CD4-positive, alpha-beta memory T cell (primary cell): ENCODE measurements around the gene AKT1S1. TPM values are rescaled to one million over a fixed set of nuclear protein-coding genes. Genes with fewer than 3 reads are reported as not detected.

ENCODE experiments used
- CTCF ChIA-PET: fragments of 350-600 bp; sonication (Branson Sonifier 250); formaldehyde crosslinking; loops from one replicate; lab custom pipeline; 2021; ENCODE audit warnings: inconsistent platforms; ENCODE audit not compliant: partially characterized antibody; lab: Charles Lee
- POLR2A ChIA-PET: fragments of 350-600 bp; sonication (Branson Sonifier 250); formaldehyde crosslinking; loops from one replicate; lab custom pipeline; 2021; ENCODE audit not compliant: partially characterized antibody; lab: Charles Lee
- DNase-seq, 5 donors: peaks; one replicate each; pipeline versions ENCODE4 v3.0.0 to v3.0.0-alpha.2; 2020 to 2022; ENCODE audit warnings: mixed read lengths in 1 of 5
- H3K27ac ChIP-seq: one replicate; pipeline ENCODE4 v1.7.0; 2013; ENCODE audit warnings: low read depth, low read length
- H3K27me3 ChIP-seq: 2 replicates; pipeline ENCODE4 v1.7.0; 2013; ENCODE audit warnings: mild to moderate bottlenecking, low read length, moderate library complexity; ENCODE audit not compliant: insufficient read depth
- H3K36me3 ChIP-seq: 2 replicates; pipeline ENCODE4 v1.7.0; 2013; ENCODE audit warnings: mild to moderate bottlenecking, low read length, moderate library complexity; ENCODE audit not compliant: insufficient read depth
- H3K4me1 ChIP-seq: 2 replicates; pipeline ENCODE4 v1.7.0; 2013; ENCODE audit warnings: mild to moderate bottlenecking, low read length, moderate library complexity; ENCODE audit not compliant: insufficient read depth
- H3K4me3 ChIP-seq, 2 donors: one replicate each; pipeline ENCODE4 v1.7.0; 2013; ENCODE audit warnings: low read length in 2 of 2, mild to moderate bottlenecking in 1 of 2
- H3K9me3 ChIP-seq, 2 donors: one replicate each; pipeline ENCODE4 v1.7.0; 2013; ENCODE audit warnings: low read length in 2 of 2, control low read depth in 1 of 2; ENCODE audit not compliant: control insufficient read depth in 1 of 2
- H3K27ac Mint-ChIP-seq, 7 donors: one replicate each; pipeline ENCODE4 v1.8.0; 2020 to 2021; ENCODE audit warnings: mixed read lengths in 7 of 7, mild to moderate bottlenecking in 6 of 7, inconsistent platforms in 3 of 7, moderate library complexity in 3 of 7
- H3K27me3 Mint-ChIP-seq, 2 donors: one replicate each; pipeline ENCODE4 v1.8.0; 2020 to 2021; ENCODE audit warnings: mixed read lengths in 2 of 2
- H3K36me3 Mint-ChIP-seq, 2 donors: one replicate each; pipeline ENCODE4 v1.8.0; 2020 to 2021; ENCODE audit warnings: mixed read lengths in 2 of 2, inconsistent platforms in 1 of 2, mild to moderate bottlenecking in 1 of 2
- H3K4me1 Mint-ChIP-seq, 4 donors: one replicate each; pipeline ENCODE4 v1.8.0; 2020 to 2021; ENCODE audit warnings: mixed read lengths in 4 of 4, mild to moderate bottlenecking in 1 of 4
- H3K4me3 Mint-ChIP-seq, 8 donors: one replicate each; pipeline ENCODE4 v1.8.0; 2020 to 2021; ENCODE audit warnings: mixed read lengths in 8 of 8, mild to moderate bottlenecking in 7 of 8, moderate library complexity in 6 of 8, inconsistent platforms in 3 of 8
- H3K9me3 Mint-ChIP-seq, 8 donors: one replicate each; pipeline ENCODE4 v1.8.0; 2020 to 2021; ENCODE audit warnings: mixed read lengths in 8 of 8, mild to moderate bottlenecking in 5 of 8, inconsistent platforms in 3 of 8, moderate library complexity in 1 of 8
- intact Hi-C: fragments of 100-400 bp; cut with micrococcal nuclease; formaldehyde crosslinking; loops from one replicate; pipeline ENCODE4 v1.15.1; 2023
- polyA plus RNA-seq, 2 donors: library from polyadenylated mRNA; unstranded; fragments of 300-500 nt; fragmentation: Illumina TruSeq; gene quantifications; one replicate each; pipeline ENCODE4 v1.2.3, GENCODE V29; 2021
- total RNA-seq, 2 experiments: library from RNA; stranded (reverse); gene quantifications; one replicate each; pipeline ENCODE4 v1.2.3, GENCODE V29; 2021

The AKT1S1 gene
- total and polyA plus RNA-seq, 4 experiments from 2014 or later = 2.5 to 20.2 (median 12.2) TPM

DNA sequence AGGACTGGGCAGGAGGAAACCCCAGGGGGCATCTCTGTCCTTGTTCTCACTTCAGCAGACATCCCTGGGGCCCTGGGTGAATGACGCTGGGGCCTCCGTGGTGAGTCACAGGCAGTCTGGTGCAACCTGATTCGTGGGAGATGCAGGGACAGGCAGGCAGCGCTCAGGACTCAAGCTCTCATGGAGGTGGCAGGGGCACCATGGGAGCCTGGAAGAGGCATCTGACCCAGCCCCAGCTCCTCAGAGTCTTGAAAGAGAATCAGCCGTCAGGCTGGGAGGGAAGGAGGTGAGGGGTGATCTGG, 40.2 kb downstream of the AKT1S1 start:
- no peaks in the 10 kb centered on the region for H3K27me3 Mint-ChIP-seq
- CTCF ChIA-PET = no interaction called here
- H3K9me3 Mint-ChIP-seq = peaks cover 0 to 2% (median 0%) of the 10 kb centered on the region in 8 donors
- no peaks in the 10 kb centered on the region for H3K4me1 ChIP-seq
- intact Hi-C loops = no loop called here
- no peaks in the 10 kb centered on the region for H3K4me1 Mint-ChIP-seq
- no peaks in the 10 kb centered on the region for H3K27me3 ChIP-seq
- H3K36me3 ChIP-seq = peaks cover 38% of the 10 kb centered on the region
- no peaks in the 10 kb centered on the region for H3K9me3 ChIP-seq
- H3K4me3 ChIP-seq = no peak overlapping the region
- DNase-seq = no peak
- H3K27ac Mint-ChIP-seq = peak overlapping the region in 1 of 7 donors; percentile 36
- H3K4me3 Mint-ChIP-seq = peak overlapping the region in 1 of 8 donors; percentile 26
- peaks cover 37 to 43% of the 10 kb centered on the region in 2 donors for H3K36me3 Mint-ChIP-seq
- no peak overlapping the region for H3K27ac ChIP-seq
- POLR2A ChIA-PET = no interaction called here

DNA sequence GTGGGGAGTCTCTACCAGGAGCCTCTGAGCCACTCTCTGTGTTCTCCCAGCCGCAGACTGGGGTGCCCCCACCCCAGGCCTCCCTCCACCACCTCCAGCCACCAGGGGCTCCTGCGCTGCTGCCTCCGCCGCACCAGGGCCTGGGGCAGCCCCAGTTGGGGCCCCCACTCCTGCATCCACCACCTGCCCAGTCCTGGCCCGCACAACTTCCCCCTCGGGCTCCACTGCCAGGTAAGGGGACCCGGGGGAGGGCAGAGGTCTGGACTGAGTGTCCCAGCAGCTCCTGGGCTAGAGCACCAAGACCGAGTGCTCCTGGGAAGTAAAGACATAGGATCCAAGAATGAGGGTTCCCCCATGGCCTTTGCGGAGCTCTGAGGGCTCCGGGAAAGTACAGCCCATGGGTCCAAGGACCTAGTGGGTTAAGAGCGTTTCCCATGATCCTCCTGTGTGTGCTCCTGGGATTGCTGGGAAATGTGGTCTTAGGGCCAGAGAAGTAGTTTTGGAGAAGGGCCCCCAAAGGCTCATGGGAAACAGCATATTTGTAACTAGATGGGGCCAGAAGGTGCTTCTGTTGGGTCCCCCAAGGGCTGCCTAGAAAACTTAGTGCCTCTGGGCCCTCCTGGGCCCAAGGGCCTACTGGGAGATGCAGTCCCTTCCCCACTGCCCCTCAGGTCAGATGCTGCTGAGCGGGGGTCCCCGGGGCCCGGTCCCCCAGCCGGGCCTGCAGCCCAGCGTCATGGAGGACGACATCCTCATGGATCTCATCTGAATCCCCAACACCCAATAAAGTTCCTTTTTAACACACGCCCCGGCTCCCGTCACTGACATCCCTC, 40.8 kb downstream of the AKT1S1 start:
- Mint-ChIP-seq H3K4me3 (no peak overlapping the region), H3K36me3 (peaks cover 37 to 43% of the 10 kb centered on the region in 2 donors), H3K4me1 (no peaks in the 10 kb centered on the region), H3K27me3 (no peaks in the 10 kb centered on the region), H3K27ac (no peak overlapping the region), H3K9me3 (peaks cover 0 to 2% (median 0%) of the 10 kb centered on the region in 8 donors)
- ChIA-PET POLR2A (no interaction called here), CTCF (no interaction called here)
- H3K27ac ChIP-seq = no peak overlapping the region
- H3K9me3 ChIP-seq = no peaks in the 10 kb centered on the region
- no peak for DNase-seq
- H3K4me3 ChIP-seq = no peak overlapping the region
- no peaks in the 10 kb centered on the region for H3K27me3 ChIP-seq
- H3K36me3 ChIP-seq = peaks cover 44% of the 10 kb centered on the region
- intact Hi-C loops = no loop called here
- no peaks in the 10 kb centered on the region for H3K4me1 ChIP-seq

DNA sequence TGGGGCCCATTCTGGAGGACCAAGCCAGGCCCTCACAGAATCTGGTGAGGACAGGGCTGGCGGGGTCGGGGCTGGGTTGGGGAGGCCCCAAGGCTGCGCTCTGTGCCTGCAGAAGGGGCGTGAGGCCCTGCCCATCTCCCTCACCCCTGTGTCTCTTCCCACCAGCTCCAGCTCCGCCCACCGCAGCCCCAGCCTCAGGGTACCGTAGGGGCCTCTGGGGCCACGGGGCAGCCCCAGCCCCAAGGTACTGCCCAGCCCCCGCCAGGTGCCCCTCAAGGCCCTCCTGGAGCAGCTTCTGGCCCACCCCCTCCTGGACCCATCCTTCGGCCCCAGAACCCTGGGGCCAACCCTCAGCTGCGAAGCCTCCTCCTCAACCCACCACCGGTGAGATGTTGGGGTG, 41.6 kb downstream of the AKT1S1 start:
- Histone ChIP-seq H3K9me3 (no peaks in the 10 kb centered on the region), H3K27ac (no peak overlapping the region), H3K4me1 (no peaks in the 10 kb centered on the region), H3K27me3 (no peaks in the 10 kb centered on the region), H3K4me3 (no peak overlapping the region), H3K36me3 (peaks cover 52% of the 10 kb centered on the region)
- no peak for DNase-seq
- Mint-ChIP-seq H3K9me3 (peaks cover 0 to 2% (median 0%) of the 10 kb centered on the region in 8 donors), H3K4me1 (no peaks in the 10 kb centered on the region), H3K27ac (no peak overlapping the region), H3K4me3 (no peak overlapping the region), H3K36me3 (peaks cover 37 to 43% of the 10 kb centered on the region in 2 donors), H3K27me3 (no peaks in the 10 kb centered on the region)
- intact Hi-C loops = no loop called here
- ChIA-PET POLR2A (interaction anchor here (0.6 to 0.9 kb wide), 2 partner anchors 17 to 708 kb away, joined by 3 read pairs; no protein-coding TSS in a partner anchor), CTCF (no interaction called here)

- Mint-ChIP-seq H3K27me3 (no peaks in the 10 kb centered on the region), H3K27ac (peak overlapping the region in 2 of 7 donors; percentile 55 to 64), H3K9me3 (peaks cover 0 to 2% (median 0%) of the 10 kb centered on the region in 8 donors), H3K4me3 (no peak overlapping the region), H3K4me1 (no peaks in the 10 kb centered on the region), H3K36me3 (peaks cover 32 to 44% of the 10 kb centered on the region in 2 donors)
- Histone ChIP-seq H3K4me1 (no peaks in the 10 kb centered on the region), H3K9me3 (no peaks in the 10 kb centered on the region), H3K4me3 (no peak overlapping the region), H3K36me3 (peaks cover 52% of the 10 kb centered on the region), H3K27ac (no peak overlapping the region), H3K27me3 (no peaks in the 10 kb centered on the region)
- POLR2A ChIA-PET = interaction anchor here (1.2 kb wide), 1 partner anchor 17 kb away, joined by 4 read pairs; the partner anchor contains the start of gene PTOV1
- intact Hi-C loops = no loop called here
- CTCF ChIA-PET = no interaction called here
- DNase-seq = no peak
Measured at GRCh38 chr19:49833599-49833998, 43.6 kb downstream of the AKT1S1 start.

GRCh38 chr19:49832556-49832955, 44.6 kb downstream of the AKT1S1 start:
- CTCF ChIA-PET = no interaction called here
- no peak overlapping the region for H3K4me3 Mint-ChIP-seq
- Histone ChIP-seq H3K4me3 (no peak overlapping the region), H3K36me3 (peaks cover 52% of the 10 kb centered on the region), H3K9me3 (no peaks in the 10 kb centered on the region), H3K4me1 (no peaks in the 10 kb centered on the region), H3K27ac (no peak overlapping the region), H3K27me3 (no peaks in the 10 kb centered on the region)
- peaks cover 0 to 2% (median 0%) of the 10 kb centered on the region in 8 donors for H3K9me3 Mint-ChIP-seq
- peak overlapping the region in 2 of 7 donors; percentile 68 to 83 for H3K27ac Mint-ChIP-seq
- peaks cover 0 to under 1% (median 0%) of the 10 kb centered on the region in 4 donors for H3K4me1 Mint-ChIP-seq
- H3K27me3 Mint-ChIP-seq = no peaks in the 10 kb centered on the region
- intact Hi-C loops = no loop called here
- H3K36me3 Mint-ChIP-seq = peaks cover 25 to 38% of the 10 kb centered on the region in 2 donors
- no peak for DNase-seq
- POLR2A ChIA-PET = interaction anchor here (1.2 kb wide), 1 partner anchor 18 kb away, joined by 4 read pairs; the partner anchor contains the start of gene PTOV1

DNA sequence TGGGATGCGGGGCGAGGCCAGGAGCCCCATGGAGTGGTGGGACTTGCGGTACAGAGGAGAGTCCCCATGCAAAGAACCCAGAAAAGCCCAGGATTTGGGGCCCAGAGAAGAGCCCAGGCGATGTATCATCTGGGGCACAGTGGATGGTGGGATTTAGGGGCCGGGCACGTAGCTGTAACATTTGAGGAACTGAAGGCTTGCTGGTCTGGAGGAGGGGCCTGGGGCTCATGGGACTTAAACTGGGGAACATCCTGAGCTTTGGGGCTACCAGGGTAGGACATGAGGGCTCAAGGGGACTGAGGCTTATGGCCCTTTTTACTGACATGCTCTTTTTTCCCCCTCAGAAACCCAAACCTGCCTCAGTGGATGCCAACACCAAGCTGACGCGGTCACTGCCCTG, 45.6 kb downstream of the AKT1S1 start:
- intact Hi-C loops = no loop called here
- Mint-ChIP-seq H3K9me3 (peaks cover 0 to 2% (median 0%) of the 10 kb centered on the region in 8 donors), H3K4me1 (peaks cover 0 to 6% (median 3%) of the 10 kb centered on the region in 4 donors), H3K4me3 (no peak overlapping the region), H3K27ac (peak overlapping the region in 3 of 7 donors; percentile 8 to 19 (median 10)), H3K36me3 (peaks cover 21 to 38% of the 10 kb centered on the region in 2 donors), H3K27me3 (no peaks in the 10 kb centered on the region)
- no peaks in the 10 kb centered on the region for H3K9me3 ChIP-seq
- H3K27ac ChIP-seq = no peak overlapping the region
- no peak for DNase-seq
- H3K4me3 ChIP-seq = no peak overlapping the region
- H3K27me3 ChIP-seq = no peaks in the 10 kb centered on the region
- POLR2A ChIA-PET = no interaction called here
- H3K4me1 ChIP-seq = no peaks in the 10 kb centered on the region
- H3K36me3 ChIP-seq = peaks cover 45% of the 10 kb centered on the region
- CTCF ChIA-PET = no interaction called here

- no peak overlapping the region for H3K4me3 Mint-ChIP-seq
- ChIA-PET CTCF (no interaction called here), POLR2A (no interaction called here)
- intact Hi-C loops = no loop called here
- no peak overlapping the region for H3K27ac Mint-ChIP-seq
- Histone ChIP-seq H3K4me3 (no peak overlapping the region), H3K27ac (no peak overlapping the region), H3K9me3 (no peaks in the 10 kb centered on the region), H3K4me1 (no peaks in the 10 kb centered on the region), H3K36me3 (peaks cover 40% of the 10 kb centered on the region), H3K27me3 (no peaks in the 10 kb centered on the region)
- H3K4me1 Mint-ChIP-seq = peaks cover 0 to 11% (median 4%) of the 10 kb centered on the region in 4 donors
- H3K9me3 Mint-ChIP-seq = peaks cover 0 to 2% (median 0%) of the 10 kb centered on the region in 8 donors
- no peak for DNase-seq
- peaks cover 21 to 42% of the 10 kb centered on the region in 2 donors for H3K36me3 Mint-ChIP-seq
- H3K27me3 Mint-ChIP-seq = no peaks in the 10 kb centered on the region
Measured at GRCh38 chr19:49830766-49831165, 46.4 kb downstream of the AKT1S1 start.
